Stomach (tissue), 9 donors: ENCODE results near the gene CD72. TPM values are rescaled to one million over a fixed set of nuclear protein-coding genes. Genes with fewer than 3 reads are reported as not detected.
A peak's percentile ranks its signal among the peaks of the same experiment; 100 is the strongest.

Experiments used
- DNase-seq, 2 donors: peaks; one replicate each; pipeline versions ENCODE4 v3.0.0 to v3.0.0-alpha.2; 2013 to 2019
- H3K27ac ChIP-seq, 5 donors: fragments of 200-600 bp in 4 of 5; sonication (generic) in 4 of 5; one replicate each; pipeline ENCODE4 v1.5.1; 2013 to 2019; ENCODE audit warnings: mild to moderate bottlenecking in 1 of 5, moderate library complexity in 1 of 5
- H3K27me3 ChIP-seq, 3 donors: fragments of 200-600 bp; sonication (generic); one replicate each; pipeline ENCODE4 v1.5.1; 2017 to 2019; ENCODE audit warnings: mixed run types in 1 of 3
- H3K36me3 ChIP-seq, 4 donors: fragments of 200-600 bp; sonication (generic); 1 replicate in 3 of 4; 2 replicates in 1 of 4; pipeline ENCODE4 v1.5.1; 2016 to 2019
- H3K4me1 ChIP-seq, 4 donors: fragments of 200-600 bp; sonication (generic); one replicate each; pipeline ENCODE4 v1.5.1; 2016 to 2019
- H3K4me3 ChIP-seq, 4 donors: fragments of 200-600 bp; sonication (generic) in 3 of 4; one replicate each; pipeline ENCODE4 v1.5.1; 2016 to 2019; ENCODE audit warnings: mild to moderate bottlenecking in 1 of 4
- H3K9me3 ChIP-seq, 4 donors: fragments of 200-600 bp; sonication (generic); one replicate each; pipeline ENCODE4 v1.5.1; 2016 to 2019
- EP300 ChIP-seq: sonication (generic); formaldehyde crosslinking; IDR thresholded peaks from one replicate; pipeline ENCODE4 v1.6.1; 2017; ENCODE audit warnings: antibody characterized with exemption
- POLR2A ChIP-seq, 4 donors: fragments of 450-650 bp; IDR thresholded peaks; one replicate each; pipeline ENCODE4 v1.6.1; 2016; ENCODE audit warnings: antibody characterized with exemption in 4 of 4, control low read depth in 2 of 4, mild to moderate bottlenecking in 1 of 4, moderate library complexity in 1 of 4
- POLR2AphosphoS5 ChIP-seq, 3 donors: sonication (generic); formaldehyde crosslinking; IDR thresholded peaks; one replicate each; pipeline ENCODE4 v1.6.1; 2016; ENCODE audit warnings: antibody characterized with exemption in 3 of 3
- WGBS, 5 donors: extraction: QIAGEN DNeasy Blood & Tissue Kit in 3 of 5; methylation state at CpG; one replicate each; pipeline versions ENCODE4 v1.1.5 to v1.1.7; 2013 to 2018; 5-methylcytosine and 5-hydroxymethylcytosine counted together
- intact Hi-C: fragments of 100-400 bp; cut with DNase I; formaldehyde crosslinking; loops from one replicate; pipeline ENCODE4 v1.15.1; 2023; ENCODE audit warnings: low total_unique reads
- polyA plus RNA-seq, 3 donors: library from polyadenylated mRNA; stranded (reverse); fragments of 200-250 nt; gene quantifications; one replicate each; pipeline ENCODE4 v1.2.3, GENCODE V29; 2013
- total RNA-seq, 5 donors: library from RNA; depleted of rRNA; stranded (reverse); fragments of >200 nt; gene quantifications; one replicate each; pipeline versions ENCODE4 v1.1.0 to v1.2.3, GENCODE V29; 2014 to 2016
- TF ChIP-seq, protein P1 (sequence below), 7 experiments: fragments of 450-650 bp in 4 of 7; fragments of 200-600 bp in 3 of 7; sonication (generic) in 3 of 7; IDR thresholded peaks; one replicate each; pipeline ENCODE4 v1.5.1; 2016 to 2019; ENCODE audit warnings: antibody characterized with exemption in 7 of 7, control low read depth in 2 of 7, mild to moderate bottlenecking in 1 of 7
- donor health status: healthy with polysubstance abuse.
- donor health status: Bipolar disorder and iron deficiency.
- donor health status: healthy.

Gene CD72
- total and polyA plus RNA-seq, 8 donors, result 0.61 to 18.7 (median 2.8) TPM; not detected in 3

DNA sequence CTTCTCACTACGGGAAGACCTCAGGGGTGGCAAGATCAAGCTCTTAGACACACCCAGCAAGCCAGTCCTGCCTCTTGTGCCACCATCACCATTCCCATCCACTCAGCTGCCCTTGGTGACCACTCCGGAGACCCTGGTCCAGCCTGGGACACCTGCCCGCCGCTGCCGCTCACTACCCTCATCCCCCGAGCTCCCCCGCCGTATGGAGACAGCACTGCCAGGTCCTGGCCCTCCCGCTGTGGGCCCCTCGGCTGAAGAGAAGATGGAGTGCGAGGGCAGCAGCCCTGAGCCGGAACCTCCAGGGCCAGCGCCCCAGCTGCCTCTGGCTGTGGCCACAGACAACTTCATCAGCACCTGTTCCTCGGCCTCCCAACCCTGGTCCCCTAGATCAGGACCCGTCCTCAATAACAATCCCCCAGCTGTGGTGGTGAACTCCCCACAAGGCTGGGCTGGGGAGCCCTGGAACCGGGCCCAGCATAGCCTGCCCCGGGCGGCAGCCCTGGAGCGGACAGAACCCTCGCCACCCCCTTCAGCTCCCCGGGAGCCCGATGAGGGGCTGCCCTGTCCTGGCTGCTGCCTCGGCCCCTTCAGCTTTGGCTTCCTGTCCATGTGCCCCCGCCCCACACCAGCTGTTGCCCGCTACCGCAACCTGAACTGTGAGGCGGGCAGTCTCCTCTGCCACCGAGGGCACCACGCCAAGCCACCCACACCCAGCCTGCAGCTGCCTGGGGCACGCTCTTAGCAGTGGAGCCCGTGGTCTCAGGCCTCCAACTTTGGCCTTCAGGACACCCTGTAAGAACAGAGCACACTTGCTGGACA lies 9.0 kb downstream of the CD72 start:
- H3K4me1 ChIP-seq, result peaks cover 13 to 34% (median 25%) of the 10 kb centered on the region in 4 donors
- TF ChIP-seq EP300, result no peak
- no peak for TF ChIP-seq POLR2A (IDR thresholded peaks at IDR 0.05)
- TF ChIP-seq, protein P1, sequence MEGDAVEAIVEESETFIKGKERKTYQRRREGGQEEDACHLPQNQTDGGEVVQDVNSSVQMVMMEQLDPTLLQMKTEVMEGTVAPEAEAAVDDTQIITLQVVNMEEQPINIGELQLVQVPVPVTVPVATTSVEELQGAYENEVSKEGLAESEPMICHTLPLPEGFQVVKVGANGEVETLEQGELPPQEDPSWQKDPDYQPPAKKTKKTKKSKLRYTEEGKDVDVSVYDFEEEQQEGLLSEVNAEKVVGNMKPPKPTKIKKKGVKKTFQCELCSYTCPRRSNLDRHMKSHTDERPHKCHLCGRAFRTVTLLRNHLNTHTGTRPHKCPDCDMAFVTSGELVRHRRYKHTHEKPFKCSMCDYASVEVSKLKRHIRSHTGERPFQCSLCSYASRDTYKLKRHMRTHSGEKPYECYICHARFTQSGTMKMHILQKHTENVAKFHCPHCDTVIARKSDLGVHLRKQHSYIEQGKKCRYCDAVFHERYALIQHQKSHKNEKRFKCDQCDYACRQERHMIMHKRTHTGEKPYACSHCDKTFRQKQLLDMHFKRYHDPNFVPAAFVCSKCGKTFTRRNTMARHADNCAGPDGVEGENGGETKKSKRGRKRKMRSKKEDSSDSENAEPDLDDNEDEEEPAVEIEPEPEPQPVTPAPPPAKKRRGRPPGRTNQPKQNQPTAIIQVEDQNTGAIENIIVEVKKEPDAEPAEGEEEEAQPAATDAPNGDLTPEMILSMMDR (IDR thresholded peaks at IDR 0.05), result no peak
- no peak for TF ChIP-seq POLR2AphosphoS5 (IDR thresholded peaks at IDR 0.05)
- no peak overlapping the region for H3K4me3 ChIP-seq
- intact Hi-C loops, result no loop called here
- no peaks in the 10 kb centered on the region for H3K27me3 ChIP-seq
- DNase-seq, result no peak
- H3K27ac ChIP-seq, result no peak overlapping the region
- peaks cover 26 to 39% (median 35%) of the 10 kb centered on the region in 4 donors for H3K36me3 ChIP-seq
- 76 to 89% (median 84%) methylated on average over 17 to 31 of the region's 31 CpGs for WGBS, 5 donors
- no peaks in the 10 kb centered on the region for H3K9me3 ChIP-seq

DNA sequence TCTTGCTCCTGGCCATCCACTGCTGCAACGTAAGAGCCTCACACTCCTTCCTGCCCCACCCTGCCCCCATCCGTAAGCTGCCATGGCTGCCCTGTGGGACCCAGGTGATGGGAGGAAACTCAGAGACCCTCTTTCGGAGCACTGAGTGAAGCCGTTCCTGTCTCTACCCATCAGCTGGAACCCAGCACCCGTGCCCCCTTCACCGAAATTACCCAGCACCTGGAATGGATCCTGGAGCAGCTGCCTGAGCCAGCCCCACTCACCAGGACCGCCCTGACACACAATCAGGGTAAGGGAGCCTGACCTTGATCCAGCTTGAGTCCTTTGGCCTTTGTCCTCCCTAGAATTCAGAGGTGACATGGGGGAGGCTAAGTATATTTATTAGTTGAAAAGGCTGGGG lies 10.0 kb downstream of the CD72 start:
- peaks cover 26 to 39% (median 35%) of the 10 kb centered on the region in 4 donors for H3K36me3 ChIP-seq
- peaks cover 17 to 39% (median 29%) of the 10 kb centered on the region in 4 donors for H3K4me1 ChIP-seq
- no peak for TF ChIP-seq POLR2AphosphoS5 (IDR thresholded peaks at IDR 0.05)
- no peak for TF ChIP-seq POLR2A (IDR thresholded peaks at IDR 0.05)
- no peak for TF ChIP-seq EP300
- TF ChIP-seq, protein P1 (IDR thresholded peaks at IDR 0.05), result no peak
- H3K27me3 ChIP-seq, result no peaks in the 10 kb centered on the region
- H3K27ac ChIP-seq, result no peak overlapping the region
- intact Hi-C loops, result no loop called here
- DNase-seq, result no peak
- no peaks in the 10 kb centered on the region for H3K9me3 ChIP-seq
- no peak overlapping the region for H3K4me3 ChIP-seq
- 83 to 94% (median 87%) methylated on average over 2 to 7 of the region's 7 CpGs for WGBS, 5 donors

DNA sequence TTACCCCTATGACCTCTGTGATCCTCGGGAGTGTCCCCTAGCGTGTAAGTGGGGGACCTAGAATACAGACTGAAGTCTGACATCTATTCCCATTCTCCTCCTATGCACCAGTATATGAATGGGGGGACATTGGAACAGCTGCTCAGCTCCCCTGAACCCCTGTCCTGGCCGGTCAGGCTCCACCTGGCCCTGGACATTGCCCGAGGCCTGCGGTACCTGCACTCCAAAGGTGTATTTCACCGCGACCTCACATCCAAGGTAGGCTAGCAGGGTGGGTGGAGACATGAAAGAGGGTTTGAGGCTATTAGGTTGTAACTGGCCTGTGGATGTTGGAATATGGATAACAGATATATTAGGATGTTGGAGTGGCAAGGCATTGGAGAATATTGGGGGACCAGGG lies 11.5 kb downstream of the CD72 start:
- no peak for TF ChIP-seq POLR2AphosphoS5 (IDR thresholded peaks at IDR 0.05)
- TF ChIP-seq EP300, result no peak
- no peak for TF ChIP-seq POLR2A (IDR thresholded peaks at IDR 0.05)
- TF ChIP-seq, protein P1 (IDR thresholded peaks at IDR 0.05), result no peak
- H3K4me1 ChIP-seq, result peaks cover 21 to 46% (median 35%) of the 10 kb centered on the region in 4 donors
- no peaks in the 10 kb centered on the region for H3K9me3 ChIP-seq
- peak overlapping the region in 2 of 5 donors; percentile 97 for H3K27ac ChIP-seq
- DNase-seq, result no peak
- WGBS, 5 donors, result 80 to 91% (median 84%) methylated on average over 7 of the region's 7 CpGs
- H3K4me3 ChIP-seq, result peak overlapping the region in 2 of 4 donors; percentile 76 to 93
- H3K36me3 ChIP-seq, result peaks cover 26 to 39% (median 35%) of the 10 kb centered on the region in 4 donors
- intact Hi-C loops, result no loop called here
- no peaks in the 10 kb centered on the region for H3K27me3 ChIP-seq

DNA sequence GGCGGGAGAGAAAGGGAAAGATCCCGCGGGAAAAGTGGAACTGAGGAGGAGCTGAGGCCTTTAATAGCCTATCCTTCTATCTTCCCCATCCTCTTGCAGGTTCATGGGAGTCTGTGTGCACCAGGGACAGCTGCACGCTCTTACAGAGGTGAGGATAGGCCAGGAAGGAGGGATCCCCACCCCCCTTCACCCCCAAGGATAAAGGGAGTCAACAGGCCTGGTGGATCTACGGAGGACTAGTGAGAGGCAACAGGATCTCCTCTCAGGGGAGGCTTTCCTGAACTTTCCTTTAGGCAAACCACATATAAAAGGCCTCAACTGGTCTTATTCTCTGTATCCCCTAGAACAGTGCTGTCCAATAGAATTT lies 12.1 kb downstream of the CD72 start:
- Histone ChIP-seq H3K9me3 (no peaks in the 10 kb centered on the region), H3K4me1 (peaks cover 21 to 41% (median 35%) of the 10 kb centered on the region in 4 donors), H3K27me3 (no peaks in the 10 kb centered on the region), H3K27ac (peak overlapping the region in 3 of 5 donors; percentile 92 to 97 (median 97)), H3K36me3 (peaks cover 26 to 39% (median 35%) of the 10 kb centered on the region in 4 donors), H3K4me3 (peak overlapping the region; percentile 76 to 96 (median 93))
- no peak for DNase-seq
- WGBS, 5 donors, result 4 to 9% (median 7%) methylated on average over 5 of the region's 5 CpGs
- TF ChIP-seq POLR2A (IDR thresholded peaks at IDR 0.05) (no peak), POLR2AphosphoS5 (IDR thresholded peaks at IDR 0.05) (no peak)
- intact Hi-C loops, result no loop called here
